ENCODE measurements around the gene TTC9.

- TF ChIP-seq, protein P1, sequence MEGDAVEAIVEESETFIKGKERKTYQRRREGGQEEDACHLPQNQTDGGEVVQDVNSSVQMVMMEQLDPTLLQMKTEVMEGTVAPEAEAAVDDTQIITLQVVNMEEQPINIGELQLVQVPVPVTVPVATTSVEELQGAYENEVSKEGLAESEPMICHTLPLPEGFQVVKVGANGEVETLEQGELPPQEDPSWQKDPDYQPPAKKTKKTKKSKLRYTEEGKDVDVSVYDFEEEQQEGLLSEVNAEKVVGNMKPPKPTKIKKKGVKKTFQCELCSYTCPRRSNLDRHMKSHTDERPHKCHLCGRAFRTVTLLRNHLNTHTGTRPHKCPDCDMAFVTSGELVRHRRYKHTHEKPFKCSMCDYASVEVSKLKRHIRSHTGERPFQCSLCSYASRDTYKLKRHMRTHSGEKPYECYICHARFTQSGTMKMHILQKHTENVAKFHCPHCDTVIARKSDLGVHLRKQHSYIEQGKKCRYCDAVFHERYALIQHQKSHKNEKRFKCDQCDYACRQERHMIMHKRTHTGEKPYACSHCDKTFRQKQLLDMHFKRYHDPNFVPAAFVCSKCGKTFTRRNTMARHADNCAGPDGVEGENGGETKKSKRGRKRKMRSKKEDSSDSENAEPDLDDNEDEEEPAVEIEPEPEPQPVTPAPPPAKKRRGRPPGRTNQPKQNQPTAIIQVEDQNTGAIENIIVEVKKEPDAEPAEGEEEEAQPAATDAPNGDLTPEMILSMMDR (conservative IDR thresholded peaks at IDR 0.05; ENCODE audit: low read length) = no peak
- no peak for TF ChIP-seq EZH2phosphoT487 (IDR thresholded peaks at IDR 0.05; ENCODE audit: borderline replicate concordance)
Measured at GRCh38 chr14:70648346-70648745, 6.6 kb downstream of the TTC9 start.

All from Loucy (cell line).